ENCODE measurements around the gene NOS2. TPM values are rescaled to one million over a fixed set of nuclear protein-coding genes. Genes with fewer than 3 reads are reported as not detected.

NOS2 gene
- total RNA-seq, 1 donor from 2014 or later: 26.6 TPM

GRCh38 chr17:27759528-27759927 lies 40.8 kb downstream of the NOS2 start:
- Mint-ChIP-seq H3K27me3 (ENCODE audit: insufficient read depth, low read depth) (peaks cover 9% of the 10 kb centered on the region), H3K4me3 (no peak overlapping the region), H3K9me3 (no peaks in the 10 kb centered on the region), H3K36me3 (no peaks in the 10 kb centered on the region), H3K27ac (no peak overlapping the region), H3K4me1 (no peaks in the 10 kb centered on the region)
- DNase-seq (ENCODE audit: low spot score): no peak
- Histone ChIP-seq H3K9ac (no peak overlapping the region), H3K27ac (no peak overlapping the region), H3K27me3 (no peaks in the 10 kb centered on the region), H4K20me1 (ENCODE audit: low read depth) (peaks cover 3% of the 10 kb centered on the region), H3K4me2 (no peak overlapping the region), H3K4me1 (no peaks in the 10 kb centered on the region), H3K9me3 (ENCODE audit: low read depth) (no peaks in the 10 kb centered on the region), H3K36me3 (no peaks in the 10 kb centered on the region), H2AFZ (replicated peaks) (no peak overlapping the region), H3K79me2 (ENCODE audit: low read depth) (no peaks in the 10 kb centered on the region), H3K4me3 (no peak overlapping the region), H3F3A (ENCODE audit: low read depth) (no peaks in the 10 kb centered on the region)
- TF ChIP-seq EZH2 (IDR thresholded peaks at IDR 0.05): no peak
- no peak for TF ChIP-seq EZH2phosphoT487 (IDR thresholded peaks at IDR 0.05)
- no peak for TF ChIP-seq CTCF (IDR thresholded peaks at IDR 0.05)

GRCh38 chr17:27756467-27757371 lies 43.6 kb downstream of the NOS2 start:
- Mint-ChIP-seq H3K36me3 (no peaks in the 10 kb centered on the region), H3K27me3 (ENCODE audit: insufficient read depth, low read depth) (peaks cover 9% of the 10 kb centered on the region)
- no peak overlapping the region for H2AFZ ChIP-seq (replicated peaks)

GRCh38 chr17:27755706-27756466 lies 44.4 kb downstream of the NOS2 start:
- no peaks in the 10 kb centered on the region for H3K9me3 Mint-ChIP-seq
- H3K4me1 Mint-ChIP-seq: no peaks in the 10 kb centered on the region
- Histone ChIP-seq H3F3A (ENCODE audit: low read depth) (no peaks in the 10 kb centered on the region), H3K4me1 (no peaks in the 10 kb centered on the region), H3K36me3 (no peaks in the 10 kb centered on the region), H3K9me3 (ENCODE audit: low read depth) (no peaks in the 10 kb centered on the region), H3K27me3 (no peaks in the 10 kb centered on the region), H3K79me2 (ENCODE audit: low read depth) (no peaks in the 10 kb centered on the region), H3K4me2 (no peak overlapping the region), H2AFZ (replicated peaks) (no peak overlapping the region), H3K9ac (no peak overlapping the region), H3K4me3 (no peak overlapping the region), H4K20me1 (ENCODE audit: low read depth) (no peaks in the 10 kb centered on the region), H3K27ac (no peak overlapping the region)
- TF ChIP-seq CTCF (IDR thresholded peaks at IDR 0.05) (no peak), EZH2 (IDR thresholded peaks at IDR 0.05) (no peak), EZH2phosphoT487 (IDR thresholded peaks at IDR 0.05) (no peak)
- no peak overlapping the region for H3K4me3 Mint-ChIP-seq
- DNase-seq (ENCODE audit: low spot score): no peak
- H3K36me3 Mint-ChIP-seq: no peaks in the 10 kb centered on the region
- no peak overlapping the region for H3K27ac Mint-ChIP-seq
- peaks cover 9% of the 10 kb centered on the region for H3K27me3 Mint-ChIP-seq (ENCODE audit: insufficient read depth, low read depth)

More at GRCh38 chr17:27756467-27757371, 43.6 kb downstream of the NOS2 start:
- Histone ChIP-seq H3K4me1 (no peaks in the 10 kb centered on the region), H3K36me3 (no peaks in the 10 kb centered on the region), H3K9me3 (ENCODE audit: low read depth) (no peaks in the 10 kb centered on the region), H3K27ac (no peak overlapping the region), H3K4me2 (no peak overlapping the region), H3K79me2 (ENCODE audit: low read depth) (no peaks in the 10 kb centered on the region), H4K20me1 (ENCODE audit: low read depth) (no peaks in the 10 kb centered on the region), H3K4me3 (no peak overlapping the region), H3F3A (ENCODE audit: low read depth) (no peaks in the 10 kb centered on the region), H3K27me3 (no peaks in the 10 kb centered on the region), H3K9ac (no peak overlapping the region)
- Mint-ChIP-seq H3K9me3 (no peaks in the 10 kb centered on the region), H3K4me1 (no peaks in the 10 kb centered on the region), H3K27ac (no peak overlapping the region), H3K4me3 (no peak overlapping the region)
- TF ChIP-seq CTCF (IDR thresholded peaks at IDR 0.05) (peak; percentile 96), EZH2phosphoT487 (IDR thresholded peaks at IDR 0.05) (no peak), EZH2 (IDR thresholded peaks at IDR 0.05) (no peak)
- peak; percentile 64 for DNase-seq (ENCODE audit: low spot score)

Data from neural progenitor cell (in vitro differentiated cells).